ENCODE data around the gene PSD4. TPM values are rescaled to one million over a fixed set of nuclear protein-coding genes. Genes with fewer than 3 reads are reported as not detected.

Gene PSD4
- total RNA-seq, 1 experiment from 2014 or later = 0.60 TPM

- Histone ChIP-seq H3K27me3 (replicated peaks; ENCODE audit: insufficient read depth, low read depth, low read length, poor library complexity) (no peaks in the 10 kb centered on the region), H3K9me3 (ENCODE audit: low read depth, low read length, poor library complexity, severe bottlenecking) (no peaks in the 10 kb centered on the region), H3K27ac (ENCODE audit: low read depth, low read length, poor library complexity, severe bottlenecking) (no peak overlapping the region), H3K4me1 (ENCODE audit: insufficient read depth, low read length, poor library complexity, severe bottlenecking) (no peaks in the 10 kb centered on the region), H3K36me3 (ENCODE audit: insufficient read depth, low read length, poor library complexity, severe bottlenecking) (no peaks in the 10 kb centered on the region), H3K4me3 (ENCODE audit: low read depth, low read length, poor library complexity, severe bottlenecking) (no peak overlapping the region)
- no peak for TF ChIP-seq CTCF (conservative IDR thresholded peaks at IDR 0.05; ENCODE audit: low read depth, low read length)
- TF ChIP-seq EZH2 (IDR thresholded peaks at IDR 0.05; ENCODE audit: borderline replicate concordance, low read depth, low read length, poor library complexity, severe bottlenecking) = no peak
- CTCF ChIA-PET = interaction anchor here (0.5 to 1.2 kb wide), 2 partner anchors 27 to 28 kb away, joined by 3 read pairs; no protein-coding TSS in a partner anchor
- intact Hi-C loops (cut with micrococcal nuclease; ENCODE audit: unreplicated experiment) = no loop called here
- POLR2A ChIA-PET (ENCODE audit: low non-redundant PET) = no interaction called here
- BruUV-seq (replicated peaks) = no TSS peak
- DNase-seq (ENCODE audit: low spot score) = no peak
These were observed 8.7 kb upstream of the PSD4 start for GRCh38 chr2:113164930-113165585.

GRCh38 chr2:113166187-113166645 lies 7.6 kb upstream of the PSD4 start:
- ChIA-PET POLR2A (ENCODE audit: low non-redundant PET) (no interaction called here), CTCF (no interaction called here)
- DNase-seq (ENCODE audit: low spot score) = no peak
- intact Hi-C loops (cut with micrococcal nuclease; ENCODE audit: unreplicated experiment) = no loop called here
- Histone ChIP-seq H3K4me3 (ENCODE audit: low read depth, low read length, poor library complexity, severe bottlenecking) (no peak overlapping the region), H3K9me3 (ENCODE audit: low read depth, low read length, poor library complexity, severe bottlenecking) (no peaks in the 10 kb centered on the region), H3K27ac (ENCODE audit: low read depth, low read length, poor library complexity, severe bottlenecking) (no peak overlapping the region), H3K4me1 (ENCODE audit: insufficient read depth, low read length, poor library complexity, severe bottlenecking) (no peaks in the 10 kb centered on the region), H3K36me3 (ENCODE audit: insufficient read depth, low read length, poor library complexity, severe bottlenecking) (no peaks in the 10 kb centered on the region), H3K27me3 (replicated peaks; ENCODE audit: insufficient read depth, low read depth, low read length, poor library complexity) (no peaks in the 10 kb centered on the region)
- no peak for TF ChIP-seq EZH2 (IDR thresholded peaks at IDR 0.05; ENCODE audit: borderline replicate concordance, low read depth, low read length, poor library complexity, severe bottlenecking)
- TF ChIP-seq CTCF (conservative IDR thresholded peaks at IDR 0.05; ENCODE audit: low read depth, low read length) = no peak
- no TSS peak for BruUV-seq (replicated peaks)

- no peak overlapping the region for H3K4me3 ChIP-seq (ENCODE audit: low read depth, low read length, poor library complexity, severe bottlenecking)
- ChIA-PET POLR2A (ENCODE audit: low non-redundant PET) (no interaction called here), CTCF (no interaction called here)
- H3K36me3 ChIP-seq (ENCODE audit: insufficient read depth, low read length, poor library complexity, severe bottlenecking) = no peaks in the 10 kb centered on the region
- no peak overlapping the region for H3K27ac ChIP-seq (ENCODE audit: low read depth, low read length, poor library complexity, severe bottlenecking)
- no peak for DNase-seq (ENCODE audit: low spot score)
- no TSS peak for BruUV-seq (replicated peaks)
- intact Hi-C loops (cut with micrococcal nuclease; ENCODE audit: unreplicated experiment) = no loop called here
- H3K4me1 ChIP-seq (ENCODE audit: insufficient read depth, low read length, poor library complexity, severe bottlenecking) = no peaks in the 10 kb centered on the region
- no peaks in the 10 kb centered on the region for H3K27me3 ChIP-seq (replicated peaks; ENCODE audit: insufficient read depth, low read depth, low read length, poor library complexity)
- TF ChIP-seq CTCF (conservative IDR thresholded peaks at IDR 0.05; ENCODE audit: low read depth, low read length) = no peak
- no peak for TF ChIP-seq EZH2 (IDR thresholded peaks at IDR 0.05; ENCODE audit: borderline replicate concordance, low read depth, low read length, poor library complexity, severe bottlenecking)
- H3K9me3 ChIP-seq (ENCODE audit: low read depth, low read length, poor library complexity, severe bottlenecking) = no peaks in the 10 kb centered on the region
These were observed 6.4 kb upstream of the PSD4 start for GRCh38 chr2:113167115-113167932.
